ENCODE data around the gene RNF111. TPM values are rescaled to one million over a fixed set of nuclear protein-coding genes. Genes with fewer than 3 reads are reported as not detected.

RNF111 gene
- total RNA-seq, 1 donor = 32.0 TPM

DNA sequence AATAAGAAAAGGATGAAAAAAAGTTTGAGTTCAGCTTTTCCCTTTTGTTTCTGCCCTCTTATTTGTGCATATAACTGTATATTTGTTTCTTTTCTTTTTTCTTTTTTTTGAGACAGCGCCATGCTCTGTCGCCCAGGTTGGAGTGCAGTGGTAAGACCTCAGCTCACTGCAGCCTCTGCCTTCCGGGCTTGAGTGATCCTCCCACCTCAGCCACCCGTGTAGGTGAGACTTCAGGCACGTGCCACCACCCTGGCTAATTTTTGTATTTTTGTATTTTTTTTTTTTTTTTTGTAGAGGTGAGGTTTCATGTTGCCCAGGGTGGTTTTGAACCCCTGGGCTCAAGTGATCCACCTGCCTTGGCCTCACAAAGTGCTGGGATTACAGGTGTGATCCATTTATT is 31.4 kb downstream of the RNF111 start:
- Histone ChIP-seq H3K9me3 (ENCODE audit: low read depth, low read length) (no peaks in the 10 kb centered on the region), H3K4me1 (ENCODE audit: insufficient read depth, low read length) (peaks cover 4% of the 10 kb centered on the region), H3K27me3 (ENCODE audit: insufficient read depth, low read length) (no peaks in the 10 kb centered on the region), H3K4me3 (ENCODE audit: low read length) (no peak overlapping the region)

DNA sequence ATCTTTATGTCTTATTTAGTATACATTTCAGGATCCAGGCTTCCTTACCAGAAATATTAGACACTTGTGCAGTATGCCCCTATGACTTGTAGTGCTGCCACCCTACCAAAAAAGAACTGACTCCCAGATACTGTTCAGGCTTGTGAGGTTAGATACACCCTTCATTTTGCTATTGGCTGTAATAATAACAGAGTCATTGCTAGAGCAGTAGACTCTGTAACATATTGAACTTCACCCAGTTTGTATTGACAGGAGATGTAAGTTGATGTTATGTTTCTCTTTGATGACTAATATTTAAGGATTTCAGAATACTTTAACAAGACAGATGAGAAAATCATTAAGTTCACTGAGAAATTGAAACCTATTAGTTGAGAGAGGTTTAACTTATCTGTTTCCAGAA is 32.9 kb downstream of the RNF111 start:
- Histone ChIP-seq H3K4me3 (ENCODE audit: low read length) (no peak overlapping the region), H3K9me3 (ENCODE audit: low read depth, low read length) (no peaks in the 10 kb centered on the region), H3K27me3 (ENCODE audit: insufficient read depth, low read length) (no peaks in the 10 kb centered on the region), H3K4me1 (ENCODE audit: insufficient read depth, low read length) (peaks cover 4% of the 10 kb centered on the region)

DNA sequence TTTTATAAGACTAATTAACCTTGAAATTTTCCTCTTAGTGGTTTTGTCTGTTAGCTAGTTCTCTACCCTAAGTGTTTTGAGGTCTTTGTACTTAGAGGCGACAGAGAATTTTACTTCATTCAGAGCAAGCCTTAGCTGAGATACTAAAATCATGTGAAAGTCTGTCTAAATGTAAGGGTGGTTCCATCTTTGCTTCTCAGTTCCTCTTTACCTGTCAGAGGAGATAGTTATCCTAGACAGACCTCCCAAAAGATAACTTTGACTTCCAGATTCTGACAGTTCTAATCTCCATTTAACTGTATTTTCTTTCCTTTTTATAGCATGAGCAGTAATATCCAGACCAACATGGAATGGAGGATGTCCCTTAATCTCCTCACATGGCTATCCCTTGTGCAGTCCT is 34.7 kb downstream of the RNF111 start:
- no peaks in the 10 kb centered on the region for H3K9me3 ChIP-seq (ENCODE audit: low read depth, low read length)
- H3K27me3 ChIP-seq (ENCODE audit: insufficient read depth, low read length) = no peaks in the 10 kb centered on the region
- H3K4me1 ChIP-seq (ENCODE audit: insufficient read depth, low read length) = peaks cover 4% of the 10 kb centered on the region
- no peak overlapping the region for H3K4me3 ChIP-seq (ENCODE audit: low read length)

DNA sequence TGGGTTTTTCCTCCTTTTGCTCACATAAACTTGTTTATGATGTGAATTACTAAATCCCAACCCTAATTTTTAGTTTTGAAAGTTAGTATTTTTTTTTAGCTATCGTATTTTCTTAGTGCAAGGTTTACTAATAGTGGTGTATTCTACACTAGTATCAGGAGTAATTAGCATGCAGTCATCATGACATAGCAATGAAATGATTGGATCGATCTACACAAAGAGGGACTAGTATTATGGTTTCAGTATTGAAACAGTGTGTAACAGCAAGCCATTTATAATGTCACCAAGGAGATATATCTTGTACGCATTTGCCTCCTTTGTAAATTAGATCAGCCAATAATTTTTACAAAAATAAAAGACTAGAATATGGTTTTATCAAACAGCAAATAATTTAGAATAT is 38.7 kb downstream of the RNF111 start:
- no peaks in the 10 kb centered on the region for H3K4me1 ChIP-seq (ENCODE audit: insufficient read depth, low read length)
- H3K4me3 ChIP-seq (ENCODE audit: low read length) = no peak overlapping the region
- H3K9me3 ChIP-seq (ENCODE audit: low read depth, low read length) = no peaks in the 10 kb centered on the region
- no peaks in the 10 kb centered on the region for H3K27me3 ChIP-seq (ENCODE audit: insufficient read depth, low read length)

DNA sequence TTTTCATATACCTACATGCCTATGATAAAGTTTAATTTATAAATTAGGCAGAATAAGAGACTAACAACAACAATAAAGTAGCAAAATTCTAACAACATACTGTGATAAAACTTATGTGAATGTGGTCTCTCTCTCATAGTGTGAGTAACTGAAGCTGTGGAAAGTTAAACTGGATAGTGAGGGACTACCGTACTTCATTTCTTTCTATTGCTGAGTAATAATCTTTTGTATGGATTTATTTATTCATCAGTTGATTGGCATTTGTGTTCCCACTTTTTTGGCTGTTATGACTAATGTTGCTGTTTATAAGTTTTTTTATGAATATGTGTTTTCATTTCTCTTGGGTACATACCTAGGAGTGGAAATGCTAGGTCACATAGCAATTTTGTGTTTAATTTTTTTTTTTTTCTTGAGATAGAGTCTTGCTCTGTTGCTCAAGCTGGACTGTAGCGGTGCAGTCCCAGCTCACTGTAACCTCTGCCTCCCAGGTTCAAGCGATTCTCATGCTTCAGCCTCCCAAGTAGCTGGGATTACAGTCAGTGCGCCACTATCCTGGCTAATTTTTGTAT is 41.0 kb downstream of the RNF111 start:
- Histone ChIP-seq H3K9me3 (ENCODE audit: low read depth, low read length) (no peaks in the 10 kb centered on the region), H3K4me1 (ENCODE audit: insufficient read depth, low read length) (no peaks in the 10 kb centered on the region), H3K27me3 (ENCODE audit: insufficient read depth, low read length) (no peaks in the 10 kb centered on the region), H3K4me3 (ENCODE audit: low read length) (no peak overlapping the region)

DNA sequence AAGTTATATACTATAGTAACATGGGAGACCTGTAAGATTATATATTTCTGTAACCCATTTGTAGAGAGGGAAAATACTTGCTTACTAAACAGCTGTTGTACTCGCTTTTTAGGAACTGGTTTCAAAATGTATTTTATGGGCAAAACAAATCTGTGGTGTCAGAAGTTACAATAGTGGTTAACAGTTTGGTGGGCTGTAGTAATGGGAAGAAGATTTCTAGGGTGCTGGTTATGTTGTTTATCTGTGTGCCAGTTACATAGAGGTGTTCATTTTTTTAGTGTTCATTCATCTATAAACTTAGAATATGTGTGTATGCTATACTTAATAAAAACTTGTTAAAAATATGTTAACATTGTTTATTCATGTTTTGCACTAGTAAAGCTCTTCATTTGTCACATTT is 42.1 kb downstream of the RNF111 start:
- Histone ChIP-seq H3K27me3 (ENCODE audit: insufficient read depth, low read length) (no peaks in the 10 kb centered on the region), H3K4me1 (ENCODE audit: insufficient read depth, low read length) (no peaks in the 10 kb centered on the region), H3K4me3 (ENCODE audit: low read length) (no peak overlapping the region), H3K9me3 (ENCODE audit: low read depth, low read length) (no peaks in the 10 kb centered on the region)

DNA sequence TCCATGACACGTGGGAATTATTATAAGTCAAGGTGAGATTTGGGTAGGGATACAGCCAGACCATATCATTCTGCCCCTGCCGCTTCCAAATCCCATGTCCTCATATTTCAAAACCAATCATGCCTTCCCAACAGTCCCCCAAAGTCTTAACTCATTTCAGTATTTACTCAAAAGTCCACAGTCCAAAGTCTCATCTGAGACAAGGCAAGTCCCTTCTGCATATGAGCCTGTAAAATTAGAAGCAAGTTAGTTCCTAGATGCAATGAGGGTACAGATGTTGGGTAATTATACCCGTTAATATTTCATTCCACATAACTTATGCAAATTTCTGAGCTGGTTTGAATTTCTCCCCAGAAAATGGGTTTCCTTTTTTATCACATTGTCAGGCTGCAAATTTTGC is 47.7 kb downstream of the RNF111 start:
- H3K4me1 ChIP-seq (ENCODE audit: insufficient read depth, low read length) = peaks cover 11% of the 10 kb centered on the region
- no peak overlapping the region for H3K4me3 ChIP-seq (ENCODE audit: low read length)
- no peaks in the 10 kb centered on the region for H3K9me3 ChIP-seq (ENCODE audit: low read depth, low read length)
- no peaks in the 10 kb centered on the region for H3K27me3 ChIP-seq (ENCODE audit: insufficient read depth, low read length)

DNA sequence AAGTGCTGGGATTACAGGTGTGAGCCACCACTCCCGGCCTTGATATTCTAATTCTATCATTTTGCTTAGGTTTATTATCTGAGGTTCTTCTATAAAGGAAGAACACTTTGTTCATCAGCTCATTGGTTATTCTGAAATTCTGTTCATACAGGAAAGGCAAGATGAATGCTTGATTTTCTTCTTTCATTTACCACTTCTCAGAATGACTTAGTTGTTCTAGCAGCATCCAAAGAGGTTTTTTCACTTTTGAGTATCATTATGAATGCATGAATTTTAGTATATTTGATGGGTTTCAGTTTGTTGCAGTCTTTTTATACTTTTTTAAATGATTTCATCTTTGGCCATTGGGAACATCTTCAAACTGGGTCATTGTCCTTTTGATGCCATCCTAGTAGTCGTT is 51.8 kb downstream of the RNF111 start:
- Histone ChIP-seq H3K4me3 (ENCODE audit: low read length) (no peak overlapping the region), H3K9me3 (ENCODE audit: low read depth, low read length) (no peaks in the 10 kb centered on the region), H3K4me1 (ENCODE audit: insufficient read depth, low read length) (peaks cover 15% of the 10 kb centered on the region), H3K27me3 (ENCODE audit: insufficient read depth, low read length) (no peaks in the 10 kb centered on the region)

DNA sequence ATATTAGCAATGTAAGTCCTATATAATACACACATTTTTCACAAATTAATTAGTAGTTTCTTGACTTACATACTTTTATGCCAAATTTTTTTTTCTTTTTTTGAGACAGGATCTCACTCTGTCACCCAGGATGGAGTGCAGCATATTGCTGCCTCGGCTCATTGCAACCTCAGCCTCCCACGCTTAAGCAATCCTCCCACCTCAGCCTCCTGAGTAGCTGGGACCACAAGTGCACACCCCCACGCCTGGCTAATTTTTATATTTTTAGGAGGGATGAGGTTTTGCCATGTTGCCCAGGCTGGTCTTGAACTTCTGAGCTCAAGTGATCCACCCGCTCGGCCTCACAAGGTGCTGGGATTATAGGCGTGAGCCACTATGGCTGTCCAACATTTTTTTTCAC is 54.6 kb downstream of the RNF111 start:
- peaks cover 16% of the 10 kb centered on the region for H3K4me1 ChIP-seq (ENCODE audit: insufficient read depth, low read length)
- H3K27me3 ChIP-seq (ENCODE audit: insufficient read depth, low read length) = no peaks in the 10 kb centered on the region
- no peak overlapping the region for H3K4me3 ChIP-seq (ENCODE audit: low read length)
- no peaks in the 10 kb centered on the region for H3K9me3 ChIP-seq (ENCODE audit: low read depth, low read length)

DNA sequence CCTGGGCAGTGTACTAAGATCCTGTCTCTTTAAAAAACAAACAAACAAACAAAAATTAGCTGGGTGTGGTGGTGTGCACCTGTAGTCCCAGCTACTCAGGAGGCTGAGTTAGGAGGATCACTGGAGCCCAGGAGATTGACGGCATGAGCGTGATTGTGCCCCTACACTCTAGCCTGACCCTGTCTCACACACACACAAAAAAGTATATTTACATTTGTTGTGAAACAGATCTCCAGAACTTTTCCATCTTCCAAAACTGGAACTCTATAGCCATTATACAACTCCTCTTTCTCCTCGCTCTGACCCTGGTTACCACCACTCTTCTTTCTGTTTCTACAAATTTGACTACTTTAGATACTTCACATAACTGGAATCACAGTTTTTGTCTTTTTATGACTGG is 61.4 kb downstream of the RNF111 start:
- no peaks in the 10 kb centered on the region for H3K9me3 ChIP-seq (ENCODE audit: low read depth, low read length)
- peaks cover 8% of the 10 kb centered on the region for H3K4me1 ChIP-seq (ENCODE audit: insufficient read depth, low read length)
- H3K27me3 ChIP-seq (ENCODE audit: insufficient read depth, low read length) = no peaks in the 10 kb centered on the region

DNA sequence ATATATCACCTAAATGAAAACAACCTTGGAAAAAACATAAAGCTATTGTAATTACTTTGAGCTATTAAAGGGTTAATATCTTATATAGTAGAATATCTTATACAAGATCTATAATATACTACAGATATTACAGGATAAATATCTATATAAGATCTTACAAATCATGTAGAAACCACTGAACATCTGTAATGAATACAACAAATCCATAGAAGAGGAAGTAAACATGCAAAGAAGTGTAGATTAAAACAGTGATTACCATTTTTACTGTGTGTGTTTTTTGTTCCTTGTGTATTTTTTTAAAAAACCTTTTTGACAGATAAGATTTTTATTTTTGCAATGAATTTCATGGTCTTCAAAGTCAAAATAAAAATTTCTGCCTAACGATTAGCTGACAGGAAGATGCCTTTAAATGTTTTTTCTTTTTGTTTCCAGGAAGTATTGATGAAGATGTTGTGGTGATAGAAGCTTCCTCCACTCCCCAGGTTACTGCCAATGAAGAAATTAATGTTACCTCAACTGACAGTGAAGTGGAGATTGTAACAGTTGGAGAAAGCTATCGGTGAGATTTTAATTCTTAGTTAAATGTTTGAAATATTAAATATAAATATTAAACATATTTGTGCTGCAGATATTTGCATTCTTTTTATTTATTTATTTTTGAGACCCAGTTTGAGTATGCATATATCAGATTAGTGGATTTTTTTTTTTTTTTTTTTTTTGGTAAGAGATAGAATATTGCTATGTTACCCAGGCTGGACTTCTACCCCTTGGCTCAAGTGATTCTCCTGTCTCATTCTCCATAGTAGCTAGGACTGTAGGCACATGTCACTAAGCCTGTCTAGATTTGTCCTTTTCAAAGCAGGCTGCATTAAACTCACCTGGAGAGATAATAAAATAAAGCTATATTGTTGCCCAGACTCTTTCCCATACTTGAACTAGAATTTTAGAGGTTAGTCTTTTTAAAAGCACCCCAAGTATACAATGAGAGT is 64.7 kb downstream of the RNF111 start:
- Histone ChIP-seq H3K4me1 (ENCODE audit: insufficient read depth, low read length) (peaks cover 4% of the 10 kb centered on the region), H3K4me3 (ENCODE audit: low read length) (no peak overlapping the region), H3K9me3 (ENCODE audit: low read depth, low read length) (no peaks in the 10 kb centered on the region), H3K27me3 (ENCODE audit: insufficient read depth, low read length) (no peaks in the 10 kb centered on the region)

More for the DNA sequence above, 61.4 kb downstream of the RNF111 start:
- H3K4me3 ChIP-seq (ENCODE audit: low read length) = no peak overlapping the region

DNA sequence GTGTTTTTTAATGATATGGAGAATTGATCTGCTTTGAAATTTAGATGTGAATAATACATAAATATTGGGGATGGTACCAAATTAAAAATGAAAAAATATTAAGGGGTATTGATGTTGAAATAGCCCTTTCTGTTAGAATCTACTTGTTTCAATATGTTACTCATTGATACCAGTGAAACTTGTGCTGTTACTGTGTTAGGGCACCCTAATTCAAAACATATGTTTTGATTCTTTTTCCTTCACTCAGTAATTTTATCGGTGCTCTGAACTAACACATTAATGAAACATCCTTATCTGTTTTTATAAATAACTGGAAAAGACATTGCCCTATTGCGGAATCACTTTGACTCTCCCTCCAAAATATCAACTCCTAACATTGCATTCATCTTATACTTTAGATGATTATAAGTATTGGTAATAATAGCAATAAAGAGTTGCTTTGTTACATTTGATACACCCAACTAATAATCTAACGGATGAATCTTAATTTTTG is 65.5 kb downstream of the RNF111 start:
- H3K4me3 ChIP-seq (ENCODE audit: low read length) = no peak overlapping the region
- no peaks in the 10 kb centered on the region for H3K9me3 ChIP-seq (ENCODE audit: low read depth, low read length)
- no peaks in the 10 kb centered on the region for H3K27me3 ChIP-seq (ENCODE audit: insufficient read depth, low read length)
- H3K4me1 ChIP-seq (ENCODE audit: insufficient read depth, low read length) = peaks cover 4% of the 10 kb centered on the region

DNA sequence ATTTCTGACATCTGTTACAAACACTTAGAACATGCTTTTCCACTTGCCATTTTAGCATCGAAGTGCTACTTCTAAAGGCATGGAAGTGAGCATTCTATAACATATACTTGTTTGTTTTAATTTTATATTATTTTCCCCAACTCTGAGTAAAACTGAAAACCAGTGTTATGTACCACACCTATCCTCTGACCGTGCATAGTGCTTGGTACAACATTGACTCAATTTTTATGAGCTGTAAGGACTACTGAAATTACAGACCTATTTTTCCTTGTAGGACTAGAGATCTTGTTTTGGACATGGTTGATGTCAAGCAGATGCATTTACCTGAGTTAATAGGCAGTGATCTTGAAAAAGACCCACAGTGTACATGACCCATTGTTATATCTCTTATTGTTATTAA is 66.0 kb downstream of the RNF111 start:
- no peaks in the 10 kb centered on the region for H3K9me3 ChIP-seq (ENCODE audit: low read depth, low read length)
- H3K4me1 ChIP-seq (ENCODE audit: insufficient read depth, low read length) = peaks cover 4% of the 10 kb centered on the region
- H3K4me3 ChIP-seq (ENCODE audit: low read length) = no peak overlapping the region
- no peaks in the 10 kb centered on the region for H3K27me3 ChIP-seq (ENCODE audit: insufficient read depth, low read length)

DNA sequence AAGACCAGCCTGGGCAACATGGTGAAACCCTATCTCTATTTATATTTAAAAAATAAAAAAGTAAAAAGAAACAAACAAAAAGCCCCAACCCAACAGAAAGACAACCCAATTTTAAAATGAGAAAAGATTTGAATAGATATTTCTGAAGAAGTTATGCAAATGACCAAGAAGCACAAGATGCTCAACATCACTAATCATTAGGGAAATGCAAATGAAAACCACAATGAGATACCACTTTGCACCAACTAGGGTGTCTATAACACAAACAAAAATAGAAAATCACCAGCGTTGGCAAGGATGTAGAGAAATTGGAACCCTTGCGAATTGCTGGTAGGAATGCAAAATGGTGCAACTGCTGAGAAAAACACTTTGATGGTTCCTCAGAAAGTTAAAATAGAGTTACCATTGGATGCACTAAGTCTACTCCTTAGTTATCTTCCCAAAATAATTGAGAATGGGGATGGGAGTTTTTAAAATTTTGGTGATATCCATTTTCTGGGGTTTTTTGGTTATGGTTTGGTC is 71.7 kb downstream of the RNF111 start:
- Histone ChIP-seq H3K4me1 (ENCODE audit: insufficient read depth, low read length) (peaks cover 9% of the 10 kb centered on the region), H3K4me3 (ENCODE audit: low read length) (no peak overlapping the region), H3K9me3 (ENCODE audit: low read depth, low read length) (no peaks in the 10 kb centered on the region), H3K27me3 (ENCODE audit: insufficient read depth, low read length) (no peaks in the 10 kb centered on the region)

DNA sequence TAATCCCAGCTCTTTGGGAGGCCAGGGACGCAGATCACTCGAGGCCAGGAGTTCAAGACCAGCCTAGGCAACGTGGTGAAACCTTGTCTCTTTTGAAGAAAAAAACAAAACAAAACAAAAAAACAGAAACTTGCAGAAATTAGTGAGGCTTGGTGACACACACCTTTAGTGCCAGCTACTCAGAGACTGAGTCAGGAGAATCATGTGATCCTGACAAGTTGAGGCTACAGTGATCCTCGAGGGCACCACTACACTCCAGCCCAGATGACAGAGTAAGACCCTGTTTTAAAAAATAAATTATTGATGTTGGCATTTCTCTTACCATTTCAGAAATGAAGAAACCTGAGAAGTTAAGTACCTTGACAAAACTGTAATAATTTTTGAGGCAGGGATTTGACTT is 72.9 kb downstream of the RNF111 start:
- no peak overlapping the region for H3K4me3 ChIP-seq (ENCODE audit: low read length)
- no peaks in the 10 kb centered on the region for H3K27me3 ChIP-seq (ENCODE audit: insufficient read depth, low read length)
- H3K4me1 ChIP-seq (ENCODE audit: insufficient read depth, low read length) = peaks cover 9% of the 10 kb centered on the region
- no peaks in the 10 kb centered on the region for H3K9me3 ChIP-seq (ENCODE audit: low read depth, low read length)

All from mononuclear cell (primary cell).